ENCODE data around the gene ACAT2. TPM values are rescaled to one million over a fixed set of nuclear protein-coding genes. Genes with fewer than 3 reads are reported as not detected.

The ACAT2 gene
- total RNA-seq, 2 donors from 2014 or later, result 44.3 to 53.1 TPM

Other genes with a start within 250 kb of the ACAT2 start
- 10 to 100 TPM; 66.8 to 75.9 TPM for gene SOD2, start 68.8 kb upstream of the ACAT2 start, total RNA-seq
- gene WTAP, start 34.5 kb upstream of the ACAT2 start, total RNA-seq, result 100 to 1,000 TPM; 108 to 109 TPM
- gene TCP1, start 27.6 kb downstream of the ACAT2 start, total RNA-seq, result 100 to 1,000 TPM; 267 to 291 TPM
- 10 to 100 TPM; 58.5 to 60.5 TPM for gene MRPL18, start 28.4 kb downstream of the ACAT2 start, total RNA-seq
- gene PNLDC1, start 38.2 kb downstream of the ACAT2 start, total RNA-seq, result under 1 TPM; 0.37 to 0.62 TPM
- gene MAS1, start 128.9 kb downstream of the ACAT2 start, total RNA-seq, result not detected
- 10 to 100 TPM; 68.9 to 83.6 TPM for gene IGF2R, start 207.0 kb downstream of the ACAT2 start, total RNA-seq